Right cardiac atrium (tissue), 5 donors: Measurements from ENCODE around the gene AADACL3. TPM values are rescaled to one million over a fixed set of nuclear protein-coding genes. Genes with fewer than 3 reads are reported as not detected.
"Not testable (repeated sequence)": the region's sequence is repeated elsewhere in the genome, so short reads cannot be mapped to it uniquely, and the experiment has no call there.

Experiments
- ATAC-seq, 2 donors: fragments of 200-7000 bp; cut with Tn5 transposase; one replicate each; pipeline versions ENCODE4 v1.8.0 to v1.9.1; 2020; ENCODE audit warnings: moderate library complexity in 2 of 2, mild to moderate bottlenecking in 1 of 2
- DNase-seq, 3 donors: peaks; one replicate each; pipeline ENCODE4 v3.0.0-alpha.2; 2020
- H3K27ac ChIP-seq: one replicate; pipeline ENCODE4 v1.5.1; 2013; ENCODE audit warnings: mild to moderate bottlenecking, low read length, control low read depth, moderate library complexity
- H3K27me3 ChIP-seq: one replicate; pipeline ENCODE4 v1.6.1; 2013; ENCODE audit not compliant: control insufficient read depth, insufficient read depth
- H3K4me1 ChIP-seq: one replicate; pipeline ENCODE4 v1.6.1; 2013; ENCODE audit warnings: low read length; ENCODE audit not compliant: control insufficient read depth, insufficient read depth
- H3K4me3 ChIP-seq: one replicate; pipeline ENCODE4 v1.5.1; 2013; ENCODE audit warnings: low read length, control low read depth
- H3K9me3 ChIP-seq: one replicate; pipeline ENCODE4 v1.6.1; 2013; ENCODE audit warnings: low read length; ENCODE audit not compliant: control insufficient read depth
- WGBS: extraction: QIAGEN DNeasy Blood & Tissue Kit; methylation state at CpG from one replicate; pipeline ENCODE4 v1.1.7; 2013; 5-methylcytosine and 5-hydroxymethylcytosine counted together
- intact Hi-C, 4 donors: fragments of 100-400 bp; cut with DNase I; formaldehyde crosslinking; loops; one replicate each; pipeline versions ENCODE4 v1.11.0 to v1.14.0; 2022 to 2023
- polyA plus RNA-seq: library from polyadenylated mRNA; stranded (reverse); fragments of 200-250 nt; gene quantifications from one replicate; pipeline ENCODE4 v1.2.3, GENCODE V29; 2013
- total RNA-seq, 4 donors: library from RNA; stranded (reverse); fragmentation: NEBNext Ultra II Directional; extraction: Animal tissue kit (Norgen Biotek cat#: 25700); gene quantifications; one replicate each; pipeline ENCODE4 v1.2.1, GENCODE V29; 2021
- donor health status: healthy with polysubstance abuse.
- donor health status: DM: no; HTN: yes; CAD: no.
- donor health status: DM: no; HTN: no; CAD: no.
- donor health status: DM: no; HTN: yes; CAD: no; lungs with severe emphysema.
- donor health status: DM: yes; HTN: yes; CAD: no.

AADACL3 gene
- total and polyA plus RNA-seq, 5 donors: not detected

GRCh38 chr1:12714710-12715475 is 1.0 kb upstream of the AADACL3 start:
- no peak overlapping the region for H3K27ac ChIP-seq
- ATAC-seq (no peak), DNase-seq (no peak)
- WGBS: 58% methylated on average over 3 of the region's 3 CpGs
- intact Hi-C loops: no loop called here
- no peaks in the 10 kb centered on the region for H3K4me1 ChIP-seq
- H3K27me3 ChIP-seq: no peaks in the 10 kb centered on the region
- H3K9me3 ChIP-seq: no peaks in the 10 kb centered on the region
- no peak overlapping the region for H3K4me3 ChIP-seq

GRCh38 chr1:12717301-12717838 is 1.5 kb downstream of the AADACL3 start:
- H3K27ac ChIP-seq: no peak overlapping the region
- DNase-seq (no peak), ATAC-seq (no peak)
- H3K27me3 ChIP-seq: no peaks in the 10 kb centered on the region
- WGBS: 80% methylated on average over 7 of the region's 7 CpGs
- H3K4me3 ChIP-seq: no peak overlapping the region
- H3K4me1 ChIP-seq: no peaks in the 10 kb centered on the region
- no peaks in the 10 kb centered on the region for H3K9me3 ChIP-seq
- intact Hi-C loops: no loop called here

- ATAC-seq (no peak), DNase-seq (no peak)
- no peaks in the 10 kb centered on the region for H3K27me3 ChIP-seq
- no peak overlapping the region for H3K27ac ChIP-seq
- H3K4me1 ChIP-seq: no peaks in the 10 kb centered on the region
- intact Hi-C loops: no loop called here
- H3K9me3 ChIP-seq: no peaks in the 10 kb centered on the region
- WGBS: 66% methylated on average over 1 of the region's 1 CpG
- no peak overlapping the region for H3K4me3 ChIP-seq
Observed at GRCh38 chr1:12722626-12723025, 6.7 kb downstream of the AADACL3 start.

GRCh38 chr1:12728391-12728790 is 12.5 kb downstream of the AADACL3 start:
- no peaks in the 10 kb centered on the region for H3K4me1 ChIP-seq
- ATAC-seq: no peak
- no peak overlapping the region for H3K27ac ChIP-seq
- 78% methylated on average over 2 of the region's 2 CpGs for WGBS
- no peak for DNase-seq
- H3K9me3 ChIP-seq: no peaks in the 10 kb centered on the region
- intact Hi-C loops: no loop called here
- H3K27me3 ChIP-seq: no peaks in the 10 kb centered on the region
- H3K4me3 ChIP-seq: no peak overlapping the region

GRCh38 chr1:12730156-12730555 is 14.2 kb downstream of the AADACL3 start:
- no peak for ATAC-seq
- intact Hi-C loops: no loop called here
- WGBS: 84% methylated on average over 1 of the region's 1 CpG
- Histone ChIP-seq H3K27me3 (no peaks in the 10 kb centered on the region), H3K9me3 (no peaks in the 10 kb centered on the region), H3K27ac (no peak overlapping the region), H3K4me1 (no peaks in the 10 kb centered on the region), H3K4me3 (no peak overlapping the region)
- no peak for DNase-seq

- H3K27me3 ChIP-seq, ATAC-seq, intact Hi-C loops, H3K27ac ChIP-seq, H3K4me3 ChIP-seq, DNase-seq, H3K9me3 ChIP-seq, H3K4me1 ChIP-seq: not testable (repeated sequence)
- WGBS: 76% methylated on average over 2 of the region's 2 CpGs
Observed at GRCh38 chr1:12731084-12731483, 15.2 kb downstream of the AADACL3 start.

- DNase-seq: no peak
- H3K4me3 ChIP-seq: no peak overlapping the region
- no peak for ATAC-seq
- WGBS: 67% methylated on average over 3 of the region's 3 CpGs
- H3K9me3 ChIP-seq: no peaks in the 10 kb centered on the region
- H3K27me3 ChIP-seq: no peaks in the 10 kb centered on the region
- H3K27ac ChIP-seq: no peak overlapping the region
- no peaks in the 10 kb centered on the region for H3K4me1 ChIP-seq
- intact Hi-C loops: no loop called here
Observed at GRCh38 chr1:12734651-12735050, 18.7 kb downstream of the AADACL3 start.

GRCh38 chr1:12738934-12739333 is 23.0 kb downstream of the AADACL3 start:
- intact Hi-C loops: no loop called here
- H3K9me3 ChIP-seq: no peaks in the 10 kb centered on the region
- no peak overlapping the region for H3K27ac ChIP-seq
- no peak overlapping the region for H3K4me3 ChIP-seq
- no peaks in the 10 kb centered on the region for H3K4me1 ChIP-seq
- DNase-seq (no peak), ATAC-seq (no peak)
- WGBS: 91% methylated on average over 1 of the region's 1 CpG
- H3K27me3 ChIP-seq: no peaks in the 10 kb centered on the region

GRCh38 chr1:12739613-12740012 is 23.7 kb downstream of the AADACL3 start:
- H3K9me3 ChIP-seq: no peaks in the 10 kb centered on the region
- ATAC-seq: no peak
- intact Hi-C loops: no loop called here

GRCh38 chr1:12741946-12742345 is 26.0 kb downstream of the AADACL3 start:
- DNase-seq (no peak), ATAC-seq (no peak)
- Histone ChIP-seq H3K9me3 (no peaks in the 10 kb centered on the region), H3K4me3 (no peak overlapping the region), H3K4me1 (no peaks in the 10 kb centered on the region), H3K27me3 (no peaks in the 10 kb centered on the region), H3K27ac (no peak overlapping the region)
- 72% methylated on average over 3 of the region's 3 CpGs for WGBS
- intact Hi-C loops: no loop called here

More at GRCh38 chr1:12739613-12740012, 23.7 kb downstream of the AADACL3 start:
- H3K27me3 ChIP-seq: no peaks in the 10 kb centered on the region
- H3K27ac ChIP-seq: no peak overlapping the region
- 71% methylated on average over 5 of the region's 5 CpGs for WGBS
- H3K4me3 ChIP-seq: no peak overlapping the region
- DNase-seq: no peak
- no peaks in the 10 kb centered on the region for H3K4me1 ChIP-seq

GRCh38 chr1:12745126-12745991 is 29.4 kb downstream of the AADACL3 start:
- DNase-seq (no peak), ATAC-seq (no peak)
- H3K9me3 ChIP-seq: peaks cover 5% of the 10 kb centered on the region
- no peaks in the 10 kb centered on the region for H3K27me3 ChIP-seq
- intact Hi-C loops: no loop called here
- H3K4me1 ChIP-seq: no peaks in the 10 kb centered on the region
- H3K4me3 ChIP-seq: no peak overlapping the region
- H3K27ac ChIP-seq: no peak overlapping the region
- 67% methylated on average over 3 of the region's 3 CpGs for WGBS
